Neuron (in vitro differentiated cells): ENCODE measurements around the gene KCNV2.

Experiments
- H2AFZ ChIP-seq: one replicate; pipeline ENCODE4 v1.6.1; 2013; ENCODE audit warnings: low read depth, mild to moderate bottlenecking, inconsistent platforms, low read length, moderate library complexity
- H3K27me3 ChIP-seq: one replicate; pipeline ENCODE4 v1.6.1; 2013; ENCODE audit warnings: low read length; ENCODE audit not compliant: insufficient read depth
- H3K36me3 ChIP-seq: one replicate; pipeline ENCODE4 v1.6.1; 2013; ENCODE audit warnings: low read length; ENCODE audit not compliant: insufficient read depth
- H3K4me1 ChIP-seq: one replicate; pipeline ENCODE4 v1.6.1; 2013; ENCODE audit warnings: low read length; ENCODE audit not compliant: insufficient read depth
- H3K4me3 ChIP-seq: 2 replicates; pipeline ENCODE4 v1.5.1; 2013; ENCODE audit warnings: mild to moderate bottlenecking, low read length, moderate library complexity
- H3K9me3 ChIP-seq: one replicate; pipeline ENCODE4 v1.6.1; 2013; ENCODE audit warnings: low read length

KCNV2 gene

GRCh38 chr9:2778816-2779215 lies 61.5 kb downstream of the KCNV2 start:
- Histone ChIP-seq H3K4me3 (no peak overlapping the region), H3K9me3 (peaks cover 16% of the 10 kb centered on the region), H3K27me3 (no peaks in the 10 kb centered on the region), H2AFZ (no peak overlapping the region), H3K4me1 (no peaks in the 10 kb centered on the region), H3K36me3 (peaks cover 46% of the 10 kb centered on the region)
